NB4 (cell line): ENCODE measurements around the gene ST3GAL5.

Source experiments
- POLR2A ChIP-seq: IDR thresholded peaks from 2 replicates; pipeline ENCODE4 v1.6.1; 2011; ENCODE audit warnings: mild to moderate bottlenecking; ENCODE audit not compliant: insufficient read length; ENCODE audit errors: extremely low read depth
- TF ChIP-seq, protein P1 (sequence below): IDR thresholded peaks from one replicate; pipeline ENCODE4 v1.5.1; 2012; ENCODE audit warnings: low read depth, low read length
- TF ChIP-seq, protein P2 (sequence below): IDR thresholded peaks from 2 replicates; pipeline ENCODE4 v1.6.1; 2011; ENCODE audit warnings: low read depth, low read length

DNA sequence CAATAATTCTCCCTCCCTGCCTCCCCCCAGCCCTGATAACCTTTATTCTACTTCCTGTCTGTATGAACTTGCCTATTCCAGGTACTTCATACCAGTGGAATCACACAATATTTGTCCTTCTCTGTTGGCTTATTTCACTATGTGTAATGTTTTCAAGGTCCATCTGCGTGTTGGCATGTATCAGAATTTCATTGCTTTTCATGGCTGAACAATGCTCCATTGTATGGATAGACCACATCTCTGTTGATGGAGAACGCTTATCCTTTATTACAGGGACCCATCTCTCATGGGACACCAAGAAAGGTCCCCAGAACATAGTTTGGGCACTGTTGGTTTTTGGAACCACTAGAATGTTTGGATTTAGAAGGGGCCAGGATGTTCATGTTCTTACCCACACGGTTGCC, 94.8 kb downstream of the ST3GAL5 start:
- no peak for TF ChIP-seq POLR2A
- TF ChIP-seq, protein P1, sequence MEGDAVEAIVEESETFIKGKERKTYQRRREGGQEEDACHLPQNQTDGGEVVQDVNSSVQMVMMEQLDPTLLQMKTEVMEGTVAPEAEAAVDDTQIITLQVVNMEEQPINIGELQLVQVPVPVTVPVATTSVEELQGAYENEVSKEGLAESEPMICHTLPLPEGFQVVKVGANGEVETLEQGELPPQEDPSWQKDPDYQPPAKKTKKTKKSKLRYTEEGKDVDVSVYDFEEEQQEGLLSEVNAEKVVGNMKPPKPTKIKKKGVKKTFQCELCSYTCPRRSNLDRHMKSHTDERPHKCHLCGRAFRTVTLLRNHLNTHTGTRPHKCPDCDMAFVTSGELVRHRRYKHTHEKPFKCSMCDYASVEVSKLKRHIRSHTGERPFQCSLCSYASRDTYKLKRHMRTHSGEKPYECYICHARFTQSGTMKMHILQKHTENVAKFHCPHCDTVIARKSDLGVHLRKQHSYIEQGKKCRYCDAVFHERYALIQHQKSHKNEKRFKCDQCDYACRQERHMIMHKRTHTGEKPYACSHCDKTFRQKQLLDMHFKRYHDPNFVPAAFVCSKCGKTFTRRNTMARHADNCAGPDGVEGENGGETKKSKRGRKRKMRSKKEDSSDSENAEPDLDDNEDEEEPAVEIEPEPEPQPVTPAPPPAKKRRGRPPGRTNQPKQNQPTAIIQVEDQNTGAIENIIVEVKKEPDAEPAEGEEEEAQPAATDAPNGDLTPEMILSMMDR = no peak
- TF ChIP-seq, protein P2, sequence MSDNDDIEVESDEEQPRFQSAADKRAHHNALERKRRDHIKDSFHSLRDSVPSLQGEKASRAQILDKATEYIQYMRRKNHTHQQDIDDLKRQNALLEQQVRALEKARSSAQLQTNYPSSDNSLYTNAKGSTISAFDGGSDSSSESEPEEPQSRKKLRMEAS = no peak
